Measurements from ENCODE around the gene EGFL6.
A peak's percentile ranks its signal among the peaks of the same experiment; 100 is the strongest.
"Not testable (repeated sequence)": the region's sequence is repeated elsewhere in the genome, so short reads cannot be mapped to it uniquely, and the experiment has no call there.

EGFL6 gene

DNA sequence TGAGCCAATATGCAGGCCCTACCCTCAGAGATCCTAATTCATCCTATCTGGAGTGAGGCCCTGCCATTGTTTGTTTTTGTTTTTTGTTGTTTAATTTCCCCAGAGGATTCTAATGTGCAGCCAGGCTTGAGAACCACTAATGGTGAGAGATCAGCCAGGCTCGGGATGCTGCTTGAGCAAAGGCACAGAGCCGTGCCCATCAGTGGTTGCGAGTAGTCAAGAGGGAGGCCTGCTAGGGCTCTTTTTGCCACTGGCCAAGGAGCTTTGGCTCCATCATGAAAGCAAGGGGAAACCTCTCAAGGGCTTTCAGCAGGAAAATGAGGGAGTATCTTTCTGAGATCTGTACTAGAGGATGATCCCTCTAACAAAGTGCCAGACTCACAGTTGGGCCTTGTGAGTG, 86.3 kb downstream of the EGFL6 start:
- DNase-seq, result no peak

DNA sequence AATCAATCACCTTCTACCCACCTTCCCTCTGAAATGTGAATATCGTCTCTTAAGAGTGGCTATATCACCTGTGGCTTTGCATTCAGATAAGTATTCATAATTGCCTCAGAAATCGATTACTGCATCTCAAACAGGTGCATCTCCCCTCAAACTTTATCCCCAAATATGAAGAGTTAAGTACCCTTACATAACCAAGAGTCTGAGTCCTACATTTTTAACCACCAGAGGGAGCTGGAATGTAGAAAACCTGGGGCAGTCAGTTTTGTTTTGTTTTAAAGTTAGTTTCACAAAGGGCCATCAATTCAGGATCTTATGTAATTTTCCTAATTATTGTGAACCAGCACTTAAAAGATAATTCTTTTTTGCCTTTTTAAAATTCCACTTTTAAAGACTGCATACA, 89.2 kb downstream of the EGFL6 start:
- peak in 2 of 5 experiments; percentile 30 to 46 for DNase-seq

DNA sequence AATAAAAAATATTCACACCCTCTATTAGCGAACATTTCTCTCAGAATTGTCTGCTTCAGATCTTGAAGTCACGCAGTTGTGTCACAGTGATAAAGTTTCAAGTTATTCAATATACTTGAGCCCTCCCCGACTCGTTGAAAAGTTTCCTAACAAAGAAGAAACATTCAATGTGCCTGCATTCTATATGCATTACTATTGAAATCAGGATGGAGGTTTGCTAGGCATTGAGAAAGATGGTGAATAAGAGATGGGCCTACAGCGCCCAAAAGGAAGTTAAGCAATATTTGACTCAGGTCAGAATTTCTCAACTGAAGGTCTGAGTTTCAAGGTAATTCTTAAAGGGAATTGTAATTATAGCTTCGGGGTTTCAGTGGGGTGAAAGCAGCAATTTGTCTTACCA, 89.7 kb downstream of the EGFL6 start:
- DNase-seq, result no peak

DNA sequence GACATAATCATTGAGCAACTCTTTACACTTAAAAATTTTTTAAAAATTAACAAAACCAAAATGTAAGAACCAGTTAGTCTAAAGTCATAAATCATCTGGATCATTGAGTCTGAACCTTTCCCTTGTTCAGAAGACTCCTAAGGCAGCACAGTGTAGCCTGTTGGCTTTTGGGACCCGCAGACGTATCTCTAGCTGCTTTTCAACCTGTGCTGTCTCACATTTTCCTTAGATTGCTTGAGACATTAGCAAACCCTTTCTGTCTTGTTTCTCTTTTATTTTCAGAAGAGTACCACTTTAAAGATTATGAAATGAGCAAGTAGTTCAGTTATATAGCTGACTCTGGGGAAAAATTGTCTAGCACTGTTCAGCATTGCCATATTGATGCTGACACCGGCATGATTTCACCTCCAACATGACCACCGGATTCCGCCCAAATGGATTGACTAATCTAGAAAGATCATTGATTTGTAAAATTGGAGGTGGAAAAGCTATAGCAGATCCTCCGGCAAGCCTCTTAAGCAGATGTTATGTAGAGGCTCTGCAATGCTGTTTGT, 92.4 kb downstream of the EGFL6 start:
- DNase-seq, result no peak

DNA sequence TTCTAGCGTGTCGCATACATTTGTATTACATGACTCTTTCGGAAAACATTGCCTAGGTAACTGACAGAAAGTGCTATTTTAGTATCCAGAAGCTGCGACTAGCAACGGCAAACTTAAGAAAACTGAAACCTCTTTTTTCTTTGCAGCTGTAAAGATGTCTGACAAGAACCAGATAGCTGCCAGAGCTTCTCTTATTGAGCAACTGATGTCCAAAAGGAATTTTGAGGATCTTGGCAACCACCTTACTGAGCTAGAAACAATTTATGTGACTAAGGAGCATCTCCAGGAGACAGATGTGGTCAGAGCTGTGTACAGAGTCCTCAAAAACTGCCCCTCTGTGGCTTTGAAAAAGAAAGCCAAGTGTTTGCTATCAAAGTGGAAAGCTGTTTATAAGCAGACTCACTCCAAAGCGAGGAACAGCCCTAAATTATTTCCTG, 93.0 kb downstream of the EGFL6 start:
- no peak for DNase-seq

DNA sequence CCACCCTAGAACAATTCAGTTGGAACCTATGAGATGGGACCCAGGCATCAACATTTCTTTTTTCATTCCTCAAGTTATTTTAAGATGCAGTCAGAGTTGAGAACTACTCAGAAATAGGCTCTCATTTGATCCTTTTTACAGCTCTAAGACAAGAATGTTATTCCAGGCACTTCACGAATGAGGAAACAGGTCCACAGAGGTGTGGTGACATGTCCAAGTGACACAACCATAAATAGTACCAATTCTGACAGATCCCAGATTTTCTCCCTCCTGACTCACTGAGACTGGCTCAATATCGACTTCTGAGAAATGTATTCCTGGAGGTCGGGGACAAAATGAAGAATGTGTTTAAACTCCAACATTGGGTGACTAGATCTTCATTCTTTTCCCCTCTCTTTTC, 94.6 kb downstream of the EGFL6 start:
- DNase-seq, result no peak

DNA sequence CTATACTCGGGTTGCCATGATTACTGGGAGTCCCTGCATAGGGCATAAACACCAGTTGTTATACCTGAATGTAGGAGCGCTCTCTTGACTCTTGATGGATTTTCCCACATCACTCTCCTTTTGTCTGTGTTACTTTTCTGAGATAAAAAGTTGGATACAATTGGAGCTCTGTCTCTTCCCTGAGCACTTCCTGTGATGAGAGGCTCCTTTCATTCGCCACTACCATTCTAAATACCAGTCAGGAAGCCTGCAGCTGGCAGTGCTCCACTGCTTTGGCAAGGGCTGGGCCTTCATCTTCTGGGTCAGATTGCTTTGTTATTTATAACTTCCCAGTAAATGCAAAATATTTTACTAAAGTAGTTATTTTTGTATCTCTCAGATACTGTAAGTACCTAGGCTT, 97.4 kb downstream of the EGFL6 start:
- no peak for DNase-seq

DNA sequence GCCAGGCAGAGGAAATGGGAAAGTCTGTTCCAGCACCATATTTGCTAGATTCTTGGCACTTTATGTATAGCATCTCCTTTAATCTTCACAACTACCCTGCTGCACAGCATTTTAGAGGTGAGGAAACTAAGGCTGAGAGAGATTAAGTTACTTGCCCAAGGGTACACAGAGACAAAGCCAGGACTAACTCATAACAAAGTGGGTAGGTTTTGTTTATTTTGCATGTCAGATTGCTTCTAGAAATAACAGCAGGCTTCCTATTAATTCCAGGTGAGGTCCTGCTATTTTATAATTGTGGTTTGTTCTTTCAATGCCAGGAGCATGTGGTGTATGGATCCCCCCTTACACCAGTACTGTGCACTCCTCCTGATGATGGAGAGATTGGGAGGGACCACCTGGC, 98.5 kb downstream of the EGFL6 start:
- no peak for DNase-seq

DNA sequence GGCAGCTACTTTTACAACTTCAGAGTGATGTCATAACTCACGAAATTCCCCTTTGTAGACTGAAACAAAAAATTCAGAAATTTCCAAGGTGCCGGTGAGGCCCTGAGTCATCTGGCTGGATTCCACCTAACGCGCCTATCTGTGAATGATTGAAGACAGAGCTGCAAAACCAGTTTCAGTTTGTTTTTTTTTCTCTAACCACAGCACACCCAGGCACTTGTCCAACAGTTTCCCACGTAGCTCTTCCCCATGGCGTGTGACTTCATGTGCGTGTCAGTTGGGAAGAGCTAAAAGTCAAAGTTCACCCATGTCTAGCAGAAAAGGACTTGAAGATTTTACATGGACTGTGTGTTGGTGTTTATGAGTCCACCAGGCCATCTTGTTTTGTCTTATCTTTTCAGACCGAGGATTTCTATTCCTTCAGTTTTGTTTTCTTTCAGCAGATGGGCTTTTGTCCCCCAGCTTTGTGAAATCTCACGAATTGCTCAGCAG, 99.9 kb downstream of the EGFL6 start:
- peak in 3 of 5 experiments; percentile 32 to 67 (median 60) for DNase-seq

DNA sequence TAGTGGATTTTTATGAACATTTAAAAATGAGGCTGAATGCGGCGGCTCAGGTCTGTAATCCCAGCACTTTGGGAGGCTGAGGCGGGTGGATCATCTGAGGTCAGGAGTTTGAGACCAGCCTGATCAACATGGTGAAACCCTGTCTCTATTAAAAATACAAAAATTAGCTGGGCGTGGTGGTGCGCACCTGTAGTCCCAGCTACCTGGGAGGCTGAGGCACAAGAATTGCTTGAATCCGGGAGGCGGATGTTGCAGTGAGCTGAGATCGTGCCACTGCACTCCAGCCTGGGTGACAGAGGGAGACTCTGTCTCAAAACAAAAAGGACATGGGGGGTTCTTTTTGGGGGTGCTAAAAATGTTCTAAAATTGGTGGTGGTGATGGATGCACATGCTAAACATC, 100.4 kb downstream of the EGFL6 start:
- DNase-seq, result not testable (repeated sequence)

DNA sequence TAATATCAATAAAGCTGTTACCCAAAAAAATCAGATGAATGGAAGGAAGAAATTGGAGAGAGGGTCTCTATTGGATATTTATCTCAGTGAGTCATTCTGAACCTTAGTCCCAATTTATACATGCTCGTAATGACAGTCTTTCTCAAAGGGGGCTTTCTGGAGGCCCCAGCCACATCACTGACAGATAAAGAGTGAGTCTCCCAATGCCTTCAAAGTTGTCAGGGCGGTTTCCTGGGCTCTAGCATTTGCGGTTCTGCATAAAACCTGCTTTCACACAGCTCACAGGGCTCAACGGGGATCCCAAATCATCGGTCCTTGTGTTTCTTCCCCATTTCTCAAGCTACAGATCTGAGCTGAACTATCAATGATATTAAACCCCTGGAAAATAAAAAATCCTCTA, 100.8 kb downstream of the EGFL6 start:
- DNase-seq, result no peak

DNA sequence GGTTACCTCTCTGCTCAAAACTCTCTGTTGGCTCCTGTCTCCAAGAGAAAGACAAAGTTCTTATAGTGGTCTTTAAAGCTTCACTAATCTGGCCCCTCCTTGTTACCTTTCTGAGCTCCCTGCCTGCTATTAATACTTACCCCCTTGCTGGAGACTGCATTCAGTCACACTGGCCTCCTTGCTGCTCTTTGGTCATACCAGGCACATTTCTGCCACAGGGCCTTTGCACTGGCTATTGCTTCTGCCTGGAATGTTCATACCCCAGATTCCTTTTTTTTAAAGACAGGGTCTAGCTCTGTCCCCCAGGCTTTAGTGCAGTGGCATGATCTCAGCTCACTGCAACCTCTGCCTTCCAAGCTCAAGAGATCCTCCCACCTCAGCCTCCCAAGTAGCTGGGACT, 103.6 kb downstream of the EGFL6 start:
- no peak for DNase-seq

DNA sequence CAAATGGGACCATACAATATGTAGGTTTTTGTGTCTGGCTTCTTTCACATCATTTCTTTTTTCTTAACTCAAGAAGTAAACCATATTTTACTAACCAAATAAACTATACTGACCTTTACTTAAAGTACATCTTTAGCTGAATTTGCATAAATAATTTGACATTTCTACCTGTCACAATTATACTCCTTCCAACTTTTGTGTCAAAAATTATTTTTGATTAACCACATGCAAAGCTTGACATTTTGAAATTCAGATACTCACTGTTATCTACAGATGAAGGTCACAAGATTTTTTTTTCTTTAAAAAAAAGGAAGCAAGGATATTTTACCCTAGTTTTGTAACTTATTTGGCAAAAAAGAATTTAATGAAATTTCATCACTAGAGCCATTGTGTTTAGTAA, 107.5 kb downstream of the EGFL6 start:
- no peak for DNase-seq

DNA sequence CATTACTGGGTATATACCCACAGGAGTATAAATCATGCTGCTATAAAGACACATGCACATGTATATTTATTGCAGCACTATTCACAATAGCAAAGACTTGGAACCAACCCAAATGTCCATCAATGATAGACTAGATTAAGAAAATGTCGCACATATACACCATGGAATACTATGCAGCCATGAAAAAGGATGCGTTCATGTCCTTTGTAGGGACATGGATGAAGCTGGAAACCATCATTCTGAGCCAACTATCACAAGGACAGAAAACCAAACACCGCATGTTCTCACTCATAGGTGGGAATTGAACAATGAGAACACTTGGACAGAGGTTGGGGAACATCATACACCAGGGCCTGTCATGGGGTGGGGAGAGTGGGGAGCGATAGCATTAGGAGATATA, 110.3 kb downstream of the EGFL6 start:
- DNase-seq, result not testable (repeated sequence)

DNA sequence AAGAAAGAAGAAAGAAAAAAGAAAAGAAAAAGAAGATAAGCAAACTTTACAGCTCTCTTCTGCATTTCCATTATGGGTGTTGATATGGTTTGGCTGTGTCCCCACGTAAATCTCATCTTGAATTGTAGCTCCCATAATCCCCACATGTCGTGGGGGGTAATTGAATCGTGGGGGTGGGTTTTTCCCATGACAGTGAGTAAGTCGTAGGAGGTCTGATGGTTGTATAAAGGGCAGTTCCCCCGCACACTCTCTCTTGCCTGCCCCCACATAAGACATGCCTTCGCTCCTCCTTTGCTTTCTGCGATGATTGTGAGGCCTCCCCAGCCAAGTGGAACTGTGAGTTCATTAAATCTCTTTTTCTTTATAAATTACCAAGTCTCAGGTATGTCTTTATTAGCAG, 112.2 kb downstream of the EGFL6 start:
- DNase-seq, result no peak
